ENCODE results near the gene SEC22C.

SEC22C gene

GRCh38 chr3:42498791-42499477 is 82.8 kb downstream of the SEC22C start:
- peaks cover 12% of the 10 kb centered on the region for H3K4me1 ChIP-seq (ENCODE audit: control insufficient read depth, insufficient read depth, low read length, unreplicated experiment)
- no peak overlapping the region for H3K27ac ChIP-seq (ENCODE audit: low read depth, low read length)
- no peaks in the 10 kb centered on the region for H3K79me2 ChIP-seq (ENCODE audit: control insufficient read depth, insufficient read depth, low read length, unreplicated experiment)
- H2AFZ ChIP-seq (ENCODE audit: low read length, unreplicated experiment), result no peak overlapping the region
- H3K27me3 ChIP-seq (ENCODE audit: insufficient read depth, low read length), result peaks cover 59% of the 10 kb centered on the region
- H3K36me3 ChIP-seq (ENCODE audit: insufficient read depth, low read length), result no peaks in the 10 kb centered on the region
- H3K4me3 ChIP-seq (ENCODE audit: low read depth, low read length), result no peak overlapping the region

- Histone ChIP-seq H3K27ac (ENCODE audit: low read depth, low read length) (no peak overlapping the region), H2AFZ (ENCODE audit: low read length, unreplicated experiment) (no peak overlapping the region), H3K27me3 (ENCODE audit: insufficient read depth, low read length) (peaks cover 52% of the 10 kb centered on the region), H3K4me3 (ENCODE audit: low read depth, low read length) (no peak overlapping the region), H3K36me3 (ENCODE audit: insufficient read depth, low read length) (no peaks in the 10 kb centered on the region), H3K79me2 (ENCODE audit: control insufficient read depth, insufficient read depth, low read length, unreplicated experiment) (no peaks in the 10 kb centered on the region), H3K4me1 (ENCODE audit: control insufficient read depth, insufficient read depth, low read length, unreplicated experiment) (peaks cover 12% of the 10 kb centered on the region)
Measured at GRCh38 chr3:42498034-42498433, 83.7 kb downstream of the SEC22C start.
